Ascending aorta (tissue), 2 donors: ENCODE results near the gene OBP2B. TPM values are rescaled to one million over a fixed set of nuclear protein-coding genes. Genes with fewer than 3 reads are reported as not detected.
"Not testable (repeated sequence)": the region's sequence is repeated elsewhere in the genome, so short reads cannot be mapped to it uniquely, and the experiment has no call there.

Experiments used
- DNase-seq, 2 donors: peaks; one replicate each; pipeline ENCODE4 v3.0.0-alpha.2; 2019; ENCODE audit warnings: low spot score in 2 of 2
- H3K27ac ChIP-seq, 2 donors: fragments of 200-600 bp; sonication (generic); one replicate each; pipeline ENCODE4 v1.5.1; 2016 to 2017; ENCODE audit warnings: mild to moderate bottlenecking in 1 of 2
- H3K27me3 ChIP-seq: fragments of 200-600 bp; sonication (generic); one replicate; pipeline ENCODE4 v1.5.1; 2017
- H3K36me3 ChIP-seq, 2 donors: fragments of 200-600 bp; sonication (generic); one replicate each; pipeline ENCODE4 v1.5.1; 2016
- H3K4me1 ChIP-seq, 2 donors: fragments of 200-600 bp; sonication (generic); one replicate each; pipeline ENCODE4 v1.5.1; 2016 to 2017; ENCODE audit warnings: mild to moderate bottlenecking in 1 of 2
- H3K4me3 ChIP-seq, 2 donors: fragments of 200-600 bp; sonication (generic); one replicate each; pipeline ENCODE4 v1.5.1; 2016 to 2017; ENCODE audit warnings: mild to moderate bottlenecking in 1 of 2
- H3K9me3 ChIP-seq, 2 donors: fragments of 200-600 bp; sonication (generic); one replicate each; pipeline ENCODE4 v1.5.1; 2016
- CTCF ChIP-seq, 3 experiments: fragments of 200-600 bp in 2 of 3; fragments of 450-650 bp in 1 of 3; sonication (generic) in 2 of 3; IDR thresholded peaks; one replicate each; pipeline ENCODE4 v1.5.1; 2016 to 2019; ENCODE audit warnings: antibody characterized with exemption in 3 of 3, mild to moderate bottlenecking in 1 of 3, moderate library complexity in 1 of 3
- intact Hi-C: fragments of 100-400 bp; cut with DNase I; formaldehyde crosslinking; loops from one replicate; pipeline ENCODE4 v1.15.1; 2023
- total RNA-seq: library from RNA; depleted of rRNA; stranded (reverse); fragments of >200 nt; gene quantifications from one replicate; pipeline ENCODE4 v1.1.0, GENCODE V29; 2016

OBP2B gene
- total RNA-seq, 1 donor from 2014 or later = not detected

- H3K9me3 ChIP-seq = no peaks in the 10 kb centered on the region
- no peaks in the 10 kb centered on the region for H3K4me1 ChIP-seq
- no peak overlapping the region for H3K4me3 ChIP-seq
- intact Hi-C loops = no loop called here
- no peaks in the 10 kb centered on the region for H3K27me3 ChIP-seq
- no peak overlapping the region for H3K27ac ChIP-seq
- no peak for TF ChIP-seq CTCF (IDR thresholded peaks at IDR 0.05)
- no peaks in the 10 kb centered on the region for H3K36me3 ChIP-seq
- DNase-seq = no peak
Observed at GRCh38 chr9:133255371-133256135, 46.5 kb upstream of the OBP2B start.

GRCh38 chr9:133254471-133254870 lies 45.4 kb upstream of the OBP2B start:
- Histone ChIP-seq H3K27ac (no peak overlapping the region), H3K4me3 (no peak overlapping the region), H3K27me3 (no peaks in the 10 kb centered on the region), H3K9me3 (no peaks in the 10 kb centered on the region), H3K36me3 (no peaks in the 10 kb centered on the region), H3K4me1 (no peaks in the 10 kb centered on the region)
- intact Hi-C loops = no loop called here
- no peak for DNase-seq
- no peak for TF ChIP-seq CTCF (IDR thresholded peaks at IDR 0.05)

- Histone ChIP-seq H3K9me3 (no peaks in the 10 kb centered on the region), H3K4me1 (no peaks in the 10 kb centered on the region), H3K27me3 (no peaks in the 10 kb centered on the region), H3K4me3 (no peak overlapping the region), H3K36me3 (no peaks in the 10 kb centered on the region), H3K27ac (no peak overlapping the region)
- DNase-seq = no peak
- no peak for TF ChIP-seq CTCF (IDR thresholded peaks at IDR 0.05)
- intact Hi-C loops = no loop called here
Observed at GRCh38 chr9:133253268-133253667, 44.2 kb upstream of the OBP2B start.

GRCh38 chr9:133252301-133253020 lies 43.4 kb upstream of the OBP2B start:
- DNase-seq = peak in 1 of 2 donors; percentile 60
- intact Hi-C loops = no loop called here
- no peaks in the 10 kb centered on the region for H3K27me3 ChIP-seq
- no peak overlapping the region for H3K4me3 ChIP-seq
- H3K9me3 ChIP-seq = no peaks in the 10 kb centered on the region
- H3K27ac ChIP-seq = no peak overlapping the region
- H3K4me1 ChIP-seq = no peaks in the 10 kb centered on the region
- H3K36me3 ChIP-seq = no peaks in the 10 kb centered on the region
- TF ChIP-seq CTCF (IDR thresholded peaks at IDR 0.05) = no peak

DNA sequence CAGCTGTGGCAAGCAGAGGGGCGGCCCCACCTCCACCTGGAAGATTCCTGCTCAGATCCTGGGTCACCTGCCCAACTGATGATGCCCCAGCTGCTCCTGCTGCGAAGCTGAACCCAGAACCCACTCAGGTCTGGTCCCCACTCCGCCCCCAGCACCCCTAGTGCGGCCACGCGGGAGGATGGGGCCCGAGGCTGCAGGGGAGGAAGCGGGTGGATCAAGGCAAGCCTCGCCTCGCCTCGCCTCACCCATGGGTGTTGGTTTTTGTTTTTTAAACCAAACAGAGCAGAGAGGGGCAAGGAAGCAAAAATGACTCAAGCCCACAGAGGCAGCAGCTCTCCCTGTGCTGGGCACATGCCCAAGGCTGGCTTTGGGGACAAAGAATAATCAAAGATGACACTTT lies 42.7 kb upstream of the OBP2B start:
- no peak overlapping the region for H3K4me3 ChIP-seq

DNA sequence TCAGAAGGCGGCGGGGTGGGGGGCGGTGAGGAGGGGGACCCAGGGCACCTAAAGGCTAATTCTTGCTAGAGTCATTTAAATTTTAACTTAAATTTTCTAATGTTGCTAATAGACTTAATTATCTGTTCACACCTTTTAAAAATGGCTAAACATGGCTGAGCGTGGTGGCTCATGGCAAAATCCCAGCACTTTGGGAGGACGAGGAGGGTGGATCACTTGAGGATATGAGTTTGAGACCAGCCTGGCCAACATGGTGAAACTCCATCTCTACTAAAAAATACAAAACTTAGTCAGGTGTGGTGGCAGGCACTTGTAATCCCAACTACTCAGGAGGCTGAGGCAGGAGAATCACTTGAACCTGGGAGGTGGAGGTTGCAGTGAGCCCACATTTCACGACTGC lies 42.2 kb upstream of the OBP2B start:
- H3K4me3 ChIP-seq, H3K36me3 ChIP-seq, DNase-seq, H3K9me3 ChIP-seq, H3K27me3 ChIP-seq, H3K27ac ChIP-seq, intact Hi-C loops, H3K4me1 ChIP-seq: not testable (repeated sequence)

More for the DNA sequence above, 42.7 kb upstream of the OBP2B start:
- Histone ChIP-seq H3K4me1 (no peaks in the 10 kb centered on the region), H3K27ac (no peak overlapping the region), H3K27me3 (no peaks in the 10 kb centered on the region), H3K9me3 (no peaks in the 10 kb centered on the region), H3K36me3 (no peaks in the 10 kb centered on the region)
- no peak for DNase-seq
- no peak for TF ChIP-seq CTCF (IDR thresholded peaks at IDR 0.05)
- intact Hi-C loops = no loop called here
